ENCODE measurements around the gene SLCO1B1. TPM values are rescaled to one million over a fixed set of nuclear protein-coding genes. Genes with fewer than 3 reads are reported as not detected.

Gene SLCO1B1
- total RNA-seq, 1 experiment from 2014 or later, result 0.32 TPM

- intact Hi-C loops (cut with micrococcal nuclease), result no loop called here
- BruUV-seq (replicated peaks), result no TSS peak
- POLR2A ChIA-PET, result no interaction called here
Measured at GRCh38 chr12:21276826-21277225, 145.8 kb downstream of the SLCO1B1 start.

More at GRCh38 chr12:21276826-21277225, 145.8 kb downstream of the SLCO1B1 start:
- CTCF ChIA-PET, result interaction anchor here (0.7 kb wide), 1 partner anchor 20 kb away, joined by 3 read pairs; no protein-coding TSS in a partner anchor
- ATAC-seq (no peak), DNase-seq (ENCODE audit: low read depth, low spot score) (no peak)
- RAD21 ChIA-PET (ENCODE audit: low non-redundant PET in 1 of 2, low total read pairs in 2 of 2, uncharacterized antibody in 2 of 2, unreplicated experiment in 2 of 2), result no interaction called here
- no peak overlapping the region for H3K27ac ChIP-seq (ENCODE audit: low read depth, low read length)
- H3K9me3 ChIP-seq (ENCODE audit: control insufficient read depth in 1 of 2, insufficient read depth in 1 of 2, low read depth in 1 of 2, low read length in 2 of 2), result no peaks in the 10 kb centered on the region
- no peak overlapping the region for H3K4me2 ChIP-seq (ENCODE audit: low read length)
- TF ChIP-seq, protein P1, sequence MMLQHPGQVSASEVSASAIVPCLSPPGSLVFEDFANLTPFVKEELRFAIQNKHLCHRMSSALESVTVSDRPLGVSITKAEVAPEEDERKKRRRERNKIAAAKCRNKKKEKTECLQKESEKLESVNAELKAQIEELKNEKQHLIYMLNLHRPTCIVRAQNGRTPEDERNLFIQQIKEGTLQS (IDR thresholded peaks at IDR 0.05), result no peak
- H3K4me1 ChIP-seq (ENCODE audit: control insufficient read depth in 1 of 2, insufficient read depth in 2 of 2, low read length in 2 of 2), result no peaks in the 10 kb centered on the region
- H4K20me1 ChIP-seq (ENCODE audit: insufficient read depth), result no peaks in the 10 kb centered on the region
- no peaks in the 10 kb centered on the region for H3K79me2 ChIP-seq (ENCODE audit: insufficient read depth, low read length)
- no peak overlapping the region for H2AFZ ChIP-seq (ENCODE audit: low read depth, low read length, poor library complexity, severe bottlenecking)
- H3K9ac ChIP-seq (ENCODE audit: low read length), result no peak overlapping the region
- no peaks in the 10 kb centered on the region for H3K27me3 ChIP-seq (ENCODE audit: insufficient read depth, low read length)
- H3K36me3 ChIP-seq (ENCODE audit: control insufficient read depth in 1 of 2, insufficient read depth in 2 of 2, low read length in 2 of 2), result no peaks in the 10 kb centered on the region
- H3K9me2 ChIP-seq (ENCODE audit: insufficient read depth), result no peaks in the 10 kb centered on the region
- H3K4me3 ChIP-seq (replicated peaks in 1 of 2; ENCODE audit: low read depth in 1 of 2, low read length in 2 of 2), result no peak overlapping the region

Other genes starting within 250 kb of the SLCO1B1 start
- 0.49 TPM for gene SLCO1A2, start 203.7 kb downstream of the SLCO1B1 start, total RNA-seq (2021; ENCODE audit: unreplicated experiment)
- gene IAPP, start 241.7 kb downstream of the SLCO1B1 start, total RNA-seq (2021; ENCODE audit: unreplicated experiment), result not detected